ENCODE results near the gene PCP4.
A peak's percentile ranks its signal among the peaks of the same experiment; 100 is the strongest.

The PCP4 gene

DNA sequence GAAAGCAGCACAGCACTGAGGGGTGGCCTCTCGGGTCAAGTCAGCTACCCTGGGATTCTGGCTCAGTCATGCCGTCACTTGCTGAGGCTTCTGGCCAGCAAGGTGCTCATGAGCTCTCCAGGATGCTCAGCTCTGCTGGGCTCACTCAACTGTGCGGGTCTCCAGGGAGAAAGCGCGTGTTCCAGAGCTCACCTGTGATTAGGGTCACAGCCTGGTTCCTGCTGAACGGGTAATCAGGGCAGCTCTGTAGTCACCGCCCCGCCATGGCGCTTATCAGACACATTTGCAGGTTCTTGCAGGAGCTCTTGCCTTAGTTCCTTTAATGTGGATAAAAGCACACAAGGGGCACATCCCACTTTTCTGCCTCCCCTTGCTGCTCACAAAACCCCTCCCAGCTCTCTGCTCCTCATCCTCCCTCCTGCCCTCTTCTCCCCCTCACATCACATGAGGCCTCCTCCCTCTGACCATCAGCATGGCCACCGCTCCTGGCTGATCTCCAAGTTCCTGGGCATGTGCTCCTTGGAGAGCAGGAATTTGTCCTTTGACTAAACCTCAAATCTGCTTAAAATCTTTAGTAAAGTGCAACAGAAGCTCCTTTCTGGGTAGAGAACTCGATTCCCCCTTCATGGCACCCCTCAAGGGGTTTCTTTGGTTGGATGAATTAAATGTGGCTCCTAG, 2.0 kb downstream of the PCP4 start:
- Histone ChIP-seq H3K56ac (ENCODE audit: low read length) (no peak overlapping the region), H3K27ac (ENCODE audit: low read depth, low read length) (no peak overlapping the region), H3K4me1 (ENCODE audit: control insufficient read depth, low read depth, low read length) (no peaks in the 10 kb centered on the region), H3K79me1 (ENCODE audit: low read length) (no peaks in the 10 kb centered on the region), H2AK5ac (ENCODE audit: low read length) (no peak overlapping the region), H2BK120ac (ENCODE audit: low read depth, low read length) (no peak overlapping the region), H4K5ac (ENCODE audit: low read length) (no peak overlapping the region), H3K4me2 (ENCODE audit: low read length) (no peak overlapping the region), H3K18ac (ENCODE audit: low read length) (no peak overlapping the region), H3K27me3 (ENCODE audit: insufficient read depth, low read length, poor library complexity) (no peaks in the 10 kb centered on the region), H3K9ac (ENCODE audit: low read length) (no peak overlapping the region), H2BK15ac (replicated peaks; ENCODE audit: low read depth) (no peak overlapping the region), H3K36me3 (ENCODE audit: control insufficient read depth, insufficient read depth, low read length) (no peaks in the 10 kb centered on the region), H3K79me2 (ENCODE audit: control insufficient read depth, insufficient read depth, low read length) (no peaks in the 10 kb centered on the region), H3K4me3 (ENCODE audit: low read length) (no peak overlapping the region), H3K23ac (ENCODE audit: low read length) (no peak overlapping the region), H3K4ac (ENCODE audit: low read depth, low read length) (no peak overlapping the region), H2BK5ac (ENCODE audit: low read length) (no peak overlapping the region), H4K8ac (ENCODE audit: low read depth, low read length) (no peak overlapping the region)
- WGBS (ENCODE audit: extremely low coverage, insufficient coverage, low lambda C conversion rate), result no CpG with 5 or more reads among the region's 11 CpGs
- DNase-seq, result no peak

DNA sequence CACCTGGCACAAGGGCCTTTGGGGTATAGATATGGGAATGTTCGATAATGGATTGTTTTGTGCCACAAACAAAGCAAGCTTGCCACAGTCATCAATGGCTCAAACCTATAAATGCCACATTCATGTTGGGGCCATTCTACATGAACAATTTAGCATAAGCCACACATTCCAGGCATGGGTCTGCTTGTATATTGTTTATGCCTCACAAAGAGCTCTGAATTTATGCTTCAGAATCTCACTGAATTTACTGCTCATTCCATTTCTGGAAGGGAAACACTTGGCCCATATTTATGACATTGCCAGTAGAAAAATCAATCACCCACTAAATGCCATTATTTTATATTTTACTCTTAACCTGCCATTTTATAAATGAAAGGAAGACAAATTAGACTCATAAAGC, 6.4 kb downstream of the PCP4 start:
- Histone ChIP-seq H3K56ac (ENCODE audit: low read length) (no peak overlapping the region), H2BK5ac (ENCODE audit: low read length) (no peak overlapping the region), H3K79me1 (ENCODE audit: low read length) (no peaks in the 10 kb centered on the region), H3K36me3 (ENCODE audit: control insufficient read depth, insufficient read depth, low read length) (no peaks in the 10 kb centered on the region), H3K4me3 (ENCODE audit: low read length) (no peak overlapping the region), H2BK120ac (ENCODE audit: low read depth, low read length) (no peak overlapping the region), H3K18ac (ENCODE audit: low read length) (no peak overlapping the region), H3K4me1 (ENCODE audit: control insufficient read depth, low read depth, low read length) (no peaks in the 10 kb centered on the region), H2AK5ac (ENCODE audit: low read length) (no peak overlapping the region), H4K8ac (ENCODE audit: low read depth, low read length) (no peak overlapping the region), H3K23ac (ENCODE audit: low read length) (no peak overlapping the region), H3K27ac (ENCODE audit: low read depth, low read length) (no peak overlapping the region), H3K79me2 (ENCODE audit: control insufficient read depth, insufficient read depth, low read length) (no peaks in the 10 kb centered on the region), H3K27me3 (ENCODE audit: insufficient read depth, low read length, poor library complexity) (no peaks in the 10 kb centered on the region), H3K9ac (ENCODE audit: low read length) (no peak overlapping the region), H4K5ac (ENCODE audit: low read length) (no peak overlapping the region), H3K4me2 (ENCODE audit: low read length) (no peak overlapping the region), H3K4ac (ENCODE audit: low read depth, low read length) (no peak overlapping the region), H2BK15ac (replicated peaks; ENCODE audit: low read depth) (no peak overlapping the region)
- WGBS (ENCODE audit: extremely low coverage, insufficient coverage, low lambda C conversion rate), result no CpG with 5 or more reads among the region's 1 CpG
- no peak for DNase-seq

DNA sequence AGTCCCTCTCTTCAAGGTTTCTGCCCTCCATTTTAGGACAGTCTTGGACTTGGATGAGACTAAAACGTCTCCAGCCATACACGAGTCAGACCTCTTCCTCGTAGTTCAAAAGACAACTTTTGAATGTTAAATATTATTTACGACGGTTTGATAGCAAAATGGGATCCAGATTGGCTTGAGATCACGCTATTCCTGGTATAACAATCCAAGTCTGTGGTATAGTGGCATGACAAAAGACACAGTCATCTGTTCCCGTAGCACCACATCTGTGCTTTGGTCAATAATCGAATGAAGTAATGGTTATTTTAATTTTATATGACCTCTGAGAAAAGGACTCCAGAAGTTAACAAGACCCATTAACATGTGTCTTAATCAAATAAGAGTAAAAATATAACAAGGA, 7.0 kb downstream of the PCP4 start:
- Histone ChIP-seq H3K4me3 (ENCODE audit: low read length) (no peak overlapping the region), H2AK5ac (ENCODE audit: low read length) (no peak overlapping the region), H3K27me3 (ENCODE audit: insufficient read depth, low read length, poor library complexity) (no peaks in the 10 kb centered on the region), H3K18ac (ENCODE audit: low read length) (no peak overlapping the region), H3K4ac (ENCODE audit: low read depth, low read length) (no peak overlapping the region), H3K79me1 (ENCODE audit: low read length) (no peaks in the 10 kb centered on the region), H3K4me2 (ENCODE audit: low read length) (no peak overlapping the region), H3K9ac (ENCODE audit: low read length) (no peak overlapping the region), H4K8ac (ENCODE audit: low read depth, low read length) (no peak overlapping the region), H4K5ac (ENCODE audit: low read length) (no peak overlapping the region), H3K4me1 (ENCODE audit: control insufficient read depth, low read depth, low read length) (no peaks in the 10 kb centered on the region), H3K56ac (ENCODE audit: low read length) (no peak overlapping the region), H3K23ac (ENCODE audit: low read length) (no peak overlapping the region), H3K36me3 (ENCODE audit: control insufficient read depth, insufficient read depth, low read length) (no peaks in the 10 kb centered on the region), H2BK5ac (ENCODE audit: low read length) (no peak overlapping the region), H2BK15ac (replicated peaks; ENCODE audit: low read depth) (no peak overlapping the region), H3K79me2 (ENCODE audit: control insufficient read depth, insufficient read depth, low read length) (no peaks in the 10 kb centered on the region), H2BK120ac (ENCODE audit: low read depth, low read length) (no peak overlapping the region), H3K27ac (ENCODE audit: low read depth, low read length) (no peak overlapping the region)
- no peak for DNase-seq
- WGBS (ENCODE audit: extremely low coverage, insufficient coverage, low lambda C conversion rate), result no CpG with 5 or more reads among the region's 8 CpGs

DNA sequence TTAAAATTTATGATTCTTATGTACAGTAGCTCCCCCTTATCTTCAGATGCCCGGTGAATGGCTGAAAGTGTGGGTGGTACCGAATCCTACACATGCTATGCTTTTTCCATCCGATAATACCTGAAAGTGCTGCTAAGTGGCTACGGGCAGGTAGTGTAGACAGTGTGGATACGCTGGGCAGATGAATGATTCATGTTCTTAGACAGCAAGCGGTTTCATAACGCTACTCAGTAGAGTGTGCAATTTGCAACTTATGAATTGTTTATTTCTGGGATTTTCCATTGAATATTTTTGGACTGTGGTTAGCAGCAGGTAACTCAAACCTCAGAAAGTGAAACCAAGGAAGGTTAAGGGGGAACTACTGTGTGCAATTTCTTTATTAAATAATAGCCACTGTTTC, 7.5 kb downstream of the PCP4 start:
- no peak overlapping the region for H2BK120ac ChIP-seq (ENCODE audit: low read depth, low read length)
- no peak overlapping the region for H3K4me2 ChIP-seq (ENCODE audit: low read length)
- no peak overlapping the region for H4K8ac ChIP-seq (ENCODE audit: low read depth, low read length)
- H3K4me3 ChIP-seq (ENCODE audit: low read length), result no peak overlapping the region
- H2BK5ac ChIP-seq (ENCODE audit: low read length), result no peak overlapping the region
- no peaks in the 10 kb centered on the region for H3K79me2 ChIP-seq (ENCODE audit: control insufficient read depth, insufficient read depth, low read length)
- no peak overlapping the region for H3K56ac ChIP-seq (ENCODE audit: low read length)
- H2AK5ac ChIP-seq (ENCODE audit: low read length), result no peak overlapping the region
- H3K4me1 ChIP-seq (ENCODE audit: control insufficient read depth, low read depth, low read length), result no peaks in the 10 kb centered on the region
- H3K18ac ChIP-seq (ENCODE audit: low read length), result no peak overlapping the region
- H4K5ac ChIP-seq (ENCODE audit: low read length), result no peak overlapping the region
- no peak overlapping the region for H3K23ac ChIP-seq (ENCODE audit: low read length)
- no peaks in the 10 kb centered on the region for H3K27me3 ChIP-seq (ENCODE audit: insufficient read depth, low read length, poor library complexity)
- H3K4ac ChIP-seq (ENCODE audit: low read depth, low read length), result no peak overlapping the region
- no peak overlapping the region for H2BK15ac ChIP-seq (replicated peaks; ENCODE audit: low read depth)
- no peak overlapping the region for H3K27ac ChIP-seq (ENCODE audit: low read depth, low read length)
- no CpG with 5 or more reads among the region's 7 CpGs for WGBS (ENCODE audit: extremely low coverage, insufficient coverage, low lambda C conversion rate)
- no peak for DNase-seq
- no peaks in the 10 kb centered on the region for H3K79me1 ChIP-seq (ENCODE audit: low read length)
- H3K9ac ChIP-seq (ENCODE audit: low read length), result no peak overlapping the region
- no peaks in the 10 kb centered on the region for H3K36me3 ChIP-seq (ENCODE audit: control insufficient read depth, insufficient read depth, low read length)

DNA sequence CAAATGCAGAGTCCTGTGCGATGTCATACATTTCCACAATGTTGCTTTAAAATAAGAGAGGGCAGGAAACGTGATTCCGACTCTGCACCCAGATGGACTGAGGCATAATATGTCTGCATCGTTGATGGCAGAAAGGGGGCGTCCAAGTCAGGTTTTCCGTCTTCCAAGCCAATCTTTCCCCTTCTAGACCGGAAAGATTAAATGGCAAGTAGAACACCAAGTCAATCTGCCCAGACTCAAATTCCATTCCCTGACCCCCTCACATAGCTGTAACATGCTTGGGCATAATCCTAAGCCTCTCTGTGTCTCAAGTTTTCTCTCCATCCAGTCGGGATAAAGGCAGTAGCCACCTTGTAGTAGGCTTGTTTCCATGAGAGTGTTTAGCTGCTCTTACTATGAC, 14.4 kb downstream of the PCP4 start:
- Histone ChIP-seq H3K9ac (ENCODE audit: low read length) (no peak overlapping the region), H3K4me3 (ENCODE audit: low read length) (no peak overlapping the region), H2AK5ac (ENCODE audit: low read length) (no peak overlapping the region), H3K4me1 (ENCODE audit: control insufficient read depth, low read depth, low read length) (no peaks in the 10 kb centered on the region), H3K18ac (ENCODE audit: low read length) (no peak overlapping the region), H3K79me2 (ENCODE audit: control insufficient read depth, insufficient read depth, low read length) (no peaks in the 10 kb centered on the region), H2BK5ac (ENCODE audit: low read length) (no peak overlapping the region), H3K56ac (ENCODE audit: low read length) (no peak overlapping the region), H4K8ac (ENCODE audit: low read depth, low read length) (no peak overlapping the region), H3K23ac (ENCODE audit: low read length) (no peak overlapping the region), H3K27me3 (ENCODE audit: insufficient read depth, low read length, poor library complexity) (no peaks in the 10 kb centered on the region), H2BK120ac (ENCODE audit: low read depth, low read length) (no peak overlapping the region), H3K4ac (ENCODE audit: low read depth, low read length) (no peak overlapping the region), H3K36me3 (ENCODE audit: control insufficient read depth, insufficient read depth, low read length) (no peaks in the 10 kb centered on the region), H2BK15ac (replicated peaks; ENCODE audit: low read depth) (no peak overlapping the region), H3K4me2 (ENCODE audit: low read length) (no peak overlapping the region), H4K5ac (ENCODE audit: low read length) (no peak overlapping the region), H3K27ac (ENCODE audit: low read depth, low read length) (no peak overlapping the region), H3K79me1 (ENCODE audit: low read length) (no peaks in the 10 kb centered on the region)
- no CpG with 5 or more reads among the region's 8 CpGs for WGBS (ENCODE audit: extremely low coverage, insufficient coverage, low lambda C conversion rate)
- peak; percentile 2 for DNase-seq

DNA sequence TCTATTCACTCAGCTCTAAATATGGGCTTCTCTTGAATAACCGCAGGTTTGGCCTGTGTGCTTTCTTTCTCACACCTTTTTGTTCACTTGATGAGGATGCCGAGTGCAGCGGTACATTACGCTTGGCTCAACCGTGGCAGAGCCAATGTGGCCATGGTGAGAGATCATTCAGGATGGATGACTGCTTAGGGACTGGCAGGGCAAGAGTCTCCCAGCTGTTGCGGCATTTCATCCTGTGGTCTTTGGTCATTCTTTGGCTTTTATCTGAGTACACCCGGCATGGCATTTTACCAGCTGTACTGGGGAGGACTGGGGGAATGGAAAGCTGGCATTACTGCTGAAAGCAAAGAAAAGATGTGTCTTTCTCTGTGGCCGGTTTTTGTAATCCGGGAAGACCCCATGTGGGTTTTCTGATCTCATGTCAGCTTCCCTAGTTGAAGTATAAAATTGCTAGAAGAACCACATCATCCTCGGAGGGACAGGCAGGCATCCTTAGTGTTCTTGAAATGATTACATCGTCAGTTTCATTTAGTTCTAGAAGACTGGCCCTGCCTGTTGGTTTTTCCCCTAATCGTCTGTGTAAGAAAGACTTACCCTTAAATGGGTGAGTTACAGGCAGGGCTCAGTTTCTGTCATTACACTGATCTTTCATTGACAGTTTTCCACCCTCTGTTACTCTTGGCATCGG, 15.1 kb downstream of the PCP4 start:
- no CpG with 5 or more reads among the region's 13 CpGs for WGBS (ENCODE audit: extremely low coverage, insufficient coverage, low lambda C conversion rate)
- Histone ChIP-seq H2AK5ac (ENCODE audit: low read length) (no peak overlapping the region), H4K5ac (ENCODE audit: low read length) (no peak overlapping the region), H3K27ac (ENCODE audit: low read depth, low read length) (no peak overlapping the region), H3K4me2 (ENCODE audit: low read length) (no peak overlapping the region), H3K18ac (ENCODE audit: low read length) (no peak overlapping the region), H2BK120ac (ENCODE audit: low read depth, low read length) (no peak overlapping the region), H3K9ac (ENCODE audit: low read length) (no peak overlapping the region), H2BK5ac (ENCODE audit: low read length) (no peak overlapping the region), H2BK15ac (replicated peaks; ENCODE audit: low read depth) (no peak overlapping the region), H3K23ac (ENCODE audit: low read length) (no peak overlapping the region), H3K36me3 (ENCODE audit: control insufficient read depth, insufficient read depth, low read length) (no peaks in the 10 kb centered on the region), H3K79me1 (ENCODE audit: low read length) (no peaks in the 10 kb centered on the region), H3K79me2 (ENCODE audit: control insufficient read depth, insufficient read depth, low read length) (no peaks in the 10 kb centered on the region), H4K8ac (ENCODE audit: low read depth, low read length) (no peak overlapping the region), H3K4me3 (ENCODE audit: low read length) (no peak overlapping the region), H3K4me1 (ENCODE audit: control insufficient read depth, low read depth, low read length) (no peaks in the 10 kb centered on the region), H3K4ac (ENCODE audit: low read depth, low read length) (no peak overlapping the region), H3K56ac (ENCODE audit: low read length) (no peak overlapping the region), H3K27me3 (ENCODE audit: insufficient read depth, low read length, poor library complexity) (no peaks in the 10 kb centered on the region)
- no peak for DNase-seq

Data from mesendoderm (in vitro differentiated cells).